SK-N-SH (cell line): ENCODE results near the gene RUNDC1.

ENCODE experiments used
- CTCF ChIP-seq: fragments of 200-600 bp; sonication (generic); IDR thresholded peaks from 2 replicates; pipeline ENCODE4 v1.6.1; 2017; ENCODE audit warnings: antibody characterized with exemption, mild to moderate bottlenecking, moderate library complexity
- EP300 ChIP-seq, 2 experiments: IDR thresholded peaks; 2 replicates each; pipeline versions ENCODE4 v1.4.0 to v1.6.1; 2012; ENCODE audit warnings: borderline replicate concordance in 1 of 2, low read depth in 1 of 2, low read length in 1 of 2
- EZH2phosphoT487 ChIP-seq: fragments of 200-600 bp; sonication (generic); IDR thresholded peaks from 2 replicates; pipeline ENCODE4 v1.6.1; 2017; ENCODE audit warnings: low read depth, mixed run types, mild to moderate bottlenecking, antibody characterized with exemption, moderate library complexity, borderline replicate concordance
- FOSL2 ChIP-seq: IDR thresholded peaks from 2 replicates; pipeline ENCODE4 v1.4.0; 2012; ENCODE audit warnings: low read depth, mild to moderate bottlenecking, moderate library complexity, borderline replicate concordance
- IRF3 ChIP-seq: fragments of 150-350 bp; IDR thresholded peaks from 2 replicates; pipeline ENCODE4 v1.6.1; 2016; ENCODE audit warnings: mild to moderate bottlenecking, low read depth, low read length
- MAX ChIP-seq: IDR thresholded peaks from 2 replicates; pipeline ENCODE4 v1.4.0; 2012; ENCODE audit warnings: low read depth
- NFIC ChIP-seq: IDR thresholded peaks from 2 replicates; pipeline ENCODE4 v1.4.0; 2012; ENCODE audit warnings: borderline replicate concordance
- POLR2AphosphoS5 ChIP-seq: IDR thresholded peaks from 2 replicates; pipeline ENCODE4 v1.6.1; 2012; ENCODE audit warnings: low read depth, low read length
- RFX5 ChIP-seq: IDR thresholded peaks from 2 replicates; pipeline ENCODE4 v1.6.1; 2012; ENCODE audit warnings: mild to moderate bottlenecking, improper control_type of control experiment, low read length
- TF ChIP-seq, protein P1 (sequence below): IDR thresholded peaks from 2 replicates; pipeline ENCODE4; 2012
- TF ChIP-seq, protein P2 (sequence below): fragments of 150-350 bp; IDR thresholded peaks from 2 replicates; pipeline ENCODE4 v1.6.1; 2017; ENCODE audit warnings: antibody characterized with exemption, low read length, low read depth, borderline replicate concordance

DNA sequence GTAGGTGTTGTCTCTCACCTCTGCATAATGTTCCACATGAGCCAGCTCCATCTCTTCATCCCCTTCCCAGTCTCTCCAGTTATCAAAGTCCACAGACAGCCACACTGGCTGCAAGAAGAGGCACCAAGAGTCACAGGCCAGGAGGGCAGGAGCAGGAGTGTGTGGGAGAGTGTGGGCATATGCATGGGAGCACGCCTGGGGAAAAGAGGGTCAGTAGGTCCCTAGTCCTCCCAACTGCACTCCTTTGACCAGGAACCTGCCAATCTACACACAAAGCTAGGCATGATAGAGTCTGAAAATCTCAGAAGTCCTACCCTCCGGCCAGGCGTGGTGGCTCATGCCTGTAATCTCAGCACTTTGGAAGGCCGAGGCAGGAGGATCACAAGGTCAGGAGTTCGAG lies 8.8 kb upstream of the RUNDC1 start:
- TF ChIP-seq CTCF (no peak), POLR2AphosphoS5 (no peak), EZH2phosphoT487 (no peak), EP300 (IDR thresholded peaks at IDR 0.05; ENCODE audit: borderline replicate concordance in 1 of 2, low read depth in 1 of 2, low read length in 1 of 2) (no peak), IRF3 (no peak), FOSL2 (no peak), NFIC (no peak), MAX (no peak), RFX5 (no peak)
- TF ChIP-seq, protein P1, sequence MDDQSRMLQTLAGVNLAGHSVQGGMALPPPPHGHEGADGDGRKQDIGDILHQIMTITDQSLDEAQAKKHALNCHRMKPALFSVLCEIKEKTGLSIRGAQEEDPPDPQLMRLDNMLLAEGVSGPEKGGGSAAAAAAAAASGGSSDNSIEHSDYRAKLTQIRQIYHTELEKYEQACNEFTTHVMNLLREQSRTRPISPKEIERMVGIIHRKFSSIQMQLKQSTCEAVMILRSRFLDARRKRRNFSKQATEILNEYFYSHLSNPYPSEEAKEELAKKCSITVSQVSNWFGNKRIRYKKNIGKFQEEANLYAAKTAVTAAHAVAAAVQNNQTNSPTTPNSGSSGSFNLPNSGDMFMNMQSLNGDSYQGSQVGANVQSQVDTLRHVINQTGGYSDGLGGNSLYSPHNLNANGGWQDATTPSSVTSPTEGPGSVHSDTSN: no peak
- TF ChIP-seq, protein P2, sequence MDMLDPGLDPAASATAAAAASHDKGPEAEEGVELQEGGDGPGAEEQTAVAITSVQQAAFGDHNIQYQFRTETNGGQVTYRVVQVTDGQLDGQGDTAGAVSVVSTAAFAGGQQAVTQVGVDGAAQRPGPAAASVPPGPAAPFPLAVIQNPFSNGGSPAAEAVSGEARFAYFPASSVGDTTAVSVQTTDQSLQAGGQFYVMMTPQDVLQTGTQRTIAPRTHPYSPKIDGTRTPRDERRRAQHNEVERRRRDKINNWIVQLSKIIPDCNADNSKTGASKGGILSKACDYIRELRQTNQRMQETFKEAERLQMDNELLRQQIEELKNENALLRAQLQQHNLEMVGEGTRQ: no peak
